Fibroblast of skin of left quadriceps (primary cell): Measurements from ENCODE around the gene NKAIN2.

ENCODE experiments used
- DNase-seq, 2 experiments: peaks; one replicate each; pipeline ENCODE4 v3.0.0-alpha.2; 2013; ENCODE audit warnings: low read depth in 2 of 2

Gene NKAIN2

DNA sequence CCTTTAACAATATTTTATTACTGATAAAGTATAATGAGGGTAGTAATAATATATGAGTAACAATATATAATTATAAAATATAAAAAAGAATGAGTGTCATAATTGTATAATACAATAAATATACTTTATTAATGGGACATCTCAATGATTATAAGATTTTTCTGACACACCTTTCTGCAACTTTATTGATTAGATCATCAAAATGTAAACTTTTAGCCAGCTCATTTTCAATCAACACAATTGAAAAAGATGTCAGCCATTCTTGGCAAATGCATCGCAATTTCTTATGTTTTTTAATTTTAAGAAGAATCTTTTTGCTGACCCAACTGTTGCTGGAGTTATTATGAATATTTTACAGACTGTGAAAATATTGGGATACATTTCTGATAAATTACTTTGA lies 1026.2 kb downstream of the NKAIN2 start:
- DNase-seq: no peak

DNA sequence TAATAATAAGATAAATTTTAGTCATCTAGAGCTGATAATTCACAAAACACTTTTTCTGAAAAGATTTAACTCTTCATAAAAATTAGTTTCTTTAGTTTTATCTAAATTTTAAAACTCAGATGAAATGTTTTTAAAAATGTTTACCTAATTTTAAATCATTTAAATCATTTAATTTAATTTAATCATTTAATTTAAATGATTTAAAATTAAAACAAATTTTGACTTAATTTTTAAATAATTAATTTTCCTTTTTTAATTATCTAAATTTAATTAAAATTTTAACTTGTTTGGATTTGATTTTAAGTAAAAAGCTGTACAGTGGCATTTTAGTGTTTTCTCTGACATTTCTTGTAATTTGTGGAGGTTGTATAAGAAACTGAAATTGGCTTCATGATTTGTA lies 1026.8 kb downstream of the NKAIN2 start:
- DNase-seq: no peak

DNA sequence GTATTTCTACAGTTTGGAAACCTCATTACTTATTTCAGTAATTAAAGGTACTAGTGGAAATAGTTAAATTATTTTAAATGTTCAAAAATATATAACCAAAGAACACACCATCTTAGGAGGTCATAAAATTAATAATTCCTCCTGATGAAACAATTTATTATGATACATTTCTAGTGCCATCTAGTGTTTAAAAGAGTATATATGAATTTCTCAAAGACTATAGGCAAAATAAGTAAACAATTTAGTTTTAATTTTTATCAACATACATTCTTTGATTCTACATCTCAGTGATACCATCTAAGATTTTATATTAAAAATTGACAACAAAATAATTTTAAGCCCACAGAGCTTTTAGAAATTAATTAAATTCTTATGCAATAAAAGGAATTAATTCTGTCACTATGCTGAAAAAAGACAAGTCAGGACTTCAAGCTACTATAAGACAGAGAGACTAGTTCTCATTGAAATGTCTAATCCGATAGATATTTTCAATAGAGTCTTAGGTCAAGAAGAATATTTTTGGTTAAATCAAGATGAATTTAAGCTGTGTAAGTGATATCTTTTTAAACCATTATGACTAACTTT lies 1050.8 kb downstream of the NKAIN2 start:
- no peak for DNase-seq

DNA sequence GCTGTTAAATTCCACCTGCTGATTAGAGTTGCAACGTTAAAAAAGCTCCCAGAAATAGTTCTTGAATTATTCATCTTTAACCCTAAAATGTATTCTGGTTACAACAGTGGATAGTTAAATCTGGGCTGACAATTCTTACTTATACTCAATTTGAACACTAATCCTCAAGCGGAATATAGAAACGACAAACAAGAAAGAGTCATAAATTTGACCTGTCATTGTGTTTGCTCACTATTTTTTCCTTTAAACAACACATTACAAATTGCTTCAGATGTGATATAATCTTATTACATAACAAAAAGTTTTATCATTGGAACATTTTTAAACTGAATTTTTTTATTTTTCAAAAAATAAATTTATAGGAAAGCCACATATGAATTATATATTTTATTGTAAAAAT lies 1054.1 kb downstream of the NKAIN2 start:
- no peak for DNase-seq

DNA sequence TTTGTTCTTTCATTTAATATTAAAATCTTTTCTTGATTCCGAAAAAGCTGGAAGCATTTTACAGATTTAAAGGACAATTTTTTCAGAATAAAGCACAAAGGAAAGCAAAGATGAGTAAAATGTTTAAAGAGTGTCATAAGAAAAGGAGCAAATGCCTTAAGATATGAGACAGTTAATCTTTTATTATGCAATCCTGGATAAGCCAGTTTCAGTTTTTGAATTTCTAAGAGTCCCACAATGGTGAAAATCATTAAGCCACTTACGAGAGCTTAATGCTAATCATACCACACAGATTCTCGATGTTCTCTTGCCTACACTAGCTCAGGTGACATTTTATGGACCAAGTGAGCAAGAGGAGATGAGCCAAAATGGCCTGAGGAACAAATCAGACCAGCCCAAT lies 1054.9 kb downstream of the NKAIN2 start:
- DNase-seq: no peak

DNA sequence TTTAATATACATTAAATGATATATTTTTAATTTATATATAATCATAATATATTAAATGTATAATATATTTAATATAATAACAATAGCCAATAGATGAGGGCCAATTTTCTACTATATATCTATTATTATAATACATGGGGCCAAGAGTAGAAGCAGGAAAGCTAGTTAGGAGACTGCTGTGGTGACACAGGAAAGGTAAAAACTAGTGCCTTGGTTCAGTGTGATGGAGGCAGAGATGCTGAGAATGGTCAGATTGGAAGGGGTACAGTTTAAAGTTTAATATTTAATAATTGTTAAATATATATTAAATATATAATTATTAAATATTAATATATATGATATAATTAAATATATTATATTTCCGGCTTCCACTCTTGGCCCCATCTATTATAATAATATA lies 1055.7 kb downstream of the NKAIN2 start:
- DNase-seq: no peak

DNA sequence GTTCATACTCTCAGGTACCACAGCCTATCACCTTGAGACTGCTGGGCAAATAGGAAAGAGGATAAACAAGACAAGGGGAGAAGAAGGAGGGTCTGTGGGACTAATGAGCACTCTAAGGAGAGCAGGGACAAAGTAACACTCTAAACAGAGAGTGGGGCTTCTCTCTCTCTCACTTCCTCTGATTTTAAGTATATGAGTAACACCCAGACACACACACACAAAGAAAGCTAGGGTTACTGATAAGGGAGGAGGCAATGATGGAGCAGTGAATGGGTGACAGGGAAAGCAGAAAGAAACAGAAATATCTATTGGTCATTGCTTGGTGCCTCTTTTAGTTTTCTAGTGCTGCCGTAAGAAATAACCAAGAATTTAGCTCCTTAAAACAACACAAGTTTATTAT lies 1062.4 kb downstream of the NKAIN2 start:
- no peak for DNase-seq

DNA sequence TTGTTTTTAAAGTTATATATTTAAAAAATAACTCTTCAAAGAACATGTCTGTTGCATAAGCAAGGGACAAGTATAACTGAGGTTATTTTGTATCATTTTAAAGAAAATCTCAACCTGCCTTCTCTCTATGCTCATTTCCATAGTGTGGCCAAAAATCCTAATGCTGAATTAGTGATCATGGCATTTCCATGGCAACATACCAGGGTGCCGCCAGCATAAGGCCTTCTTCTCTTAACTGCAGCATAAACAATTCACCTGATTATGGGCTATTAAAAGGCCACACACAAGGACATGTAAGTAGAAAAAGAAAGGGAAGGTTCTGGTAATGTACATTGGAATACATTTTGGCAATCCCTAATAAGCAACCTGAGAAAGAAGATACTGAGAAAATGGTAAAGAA lies 1063.5 kb downstream of the NKAIN2 start:
- DNase-seq: no peak

DNA sequence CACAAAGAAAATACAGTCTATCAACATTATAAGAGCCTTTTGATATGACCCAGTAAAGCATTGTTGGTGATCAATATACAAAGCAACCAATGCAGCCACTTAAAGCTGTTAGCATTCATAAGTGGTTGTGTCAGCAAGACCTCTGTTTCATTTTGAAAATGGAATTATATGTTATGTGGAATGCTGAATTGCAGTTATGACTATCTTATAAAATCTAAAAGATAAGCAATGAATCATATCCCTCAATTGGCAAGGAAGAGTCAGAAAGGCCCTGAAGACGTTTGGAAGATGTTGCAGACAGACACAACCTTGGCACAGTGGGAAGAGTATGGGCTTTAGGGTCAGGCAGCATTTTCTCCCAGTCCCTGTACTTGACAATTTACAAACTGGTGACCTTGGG lies 1064.8 kb downstream of the NKAIN2 start:
- no peak for DNase-seq

DNA sequence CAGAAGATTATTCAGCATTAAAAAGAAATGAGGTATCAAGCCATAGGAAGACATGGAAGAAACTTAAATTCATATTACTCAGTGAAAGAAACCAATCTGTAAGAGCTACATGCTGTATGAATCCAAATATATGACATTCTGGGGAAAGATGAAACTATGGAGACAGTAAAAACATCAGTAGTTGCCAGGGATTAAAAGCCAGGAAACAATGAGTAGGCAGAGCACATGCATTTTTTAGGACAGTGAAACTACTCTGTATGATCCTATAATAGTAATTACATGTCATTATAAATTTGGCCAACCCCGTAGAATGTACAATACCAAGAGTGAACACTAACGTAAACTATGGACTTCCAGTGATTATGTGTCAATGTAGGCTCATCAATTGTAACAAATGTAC lies 1065.8 kb downstream of the NKAIN2 start:
- no peak for DNase-seq

DNA sequence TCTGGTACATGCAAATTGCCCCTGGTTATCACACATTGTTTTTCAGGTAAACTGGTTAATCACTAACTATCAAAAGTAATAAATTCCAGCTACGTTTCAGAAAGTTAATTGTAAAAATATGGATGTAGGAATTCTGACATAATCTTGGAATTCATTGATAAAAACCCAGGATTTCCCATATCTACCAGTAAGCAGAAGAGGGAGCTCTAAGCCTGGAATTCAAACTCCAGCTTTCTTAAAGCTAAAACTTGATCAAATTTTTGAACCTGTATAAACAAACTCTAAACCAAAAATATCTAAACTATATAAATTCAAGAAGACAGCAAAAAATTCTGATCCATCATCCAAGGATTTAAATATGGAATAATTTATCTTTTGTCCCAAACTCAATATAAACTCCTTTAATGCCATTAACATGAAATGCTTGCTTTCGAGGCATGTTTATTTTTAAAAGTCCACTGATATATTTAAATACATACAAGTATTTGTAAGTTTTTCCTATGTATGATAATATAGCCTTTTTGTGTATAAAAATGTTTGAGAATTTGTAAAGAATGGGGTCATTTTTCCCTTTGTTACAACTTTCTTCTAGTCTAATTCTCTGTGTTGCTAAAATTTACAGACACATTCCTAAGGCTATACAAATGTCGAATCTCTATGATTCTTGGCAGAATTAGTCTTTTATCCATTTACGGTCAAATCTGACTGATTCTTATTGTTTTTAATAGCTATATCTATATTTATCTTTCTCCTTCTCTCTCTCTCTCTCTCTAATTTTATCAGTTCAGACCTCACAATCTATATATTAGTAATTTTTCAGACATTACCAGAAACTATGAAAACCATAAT lies 1067.2 kb downstream of the NKAIN2 start:
- DNase-seq: no peak

DNA sequence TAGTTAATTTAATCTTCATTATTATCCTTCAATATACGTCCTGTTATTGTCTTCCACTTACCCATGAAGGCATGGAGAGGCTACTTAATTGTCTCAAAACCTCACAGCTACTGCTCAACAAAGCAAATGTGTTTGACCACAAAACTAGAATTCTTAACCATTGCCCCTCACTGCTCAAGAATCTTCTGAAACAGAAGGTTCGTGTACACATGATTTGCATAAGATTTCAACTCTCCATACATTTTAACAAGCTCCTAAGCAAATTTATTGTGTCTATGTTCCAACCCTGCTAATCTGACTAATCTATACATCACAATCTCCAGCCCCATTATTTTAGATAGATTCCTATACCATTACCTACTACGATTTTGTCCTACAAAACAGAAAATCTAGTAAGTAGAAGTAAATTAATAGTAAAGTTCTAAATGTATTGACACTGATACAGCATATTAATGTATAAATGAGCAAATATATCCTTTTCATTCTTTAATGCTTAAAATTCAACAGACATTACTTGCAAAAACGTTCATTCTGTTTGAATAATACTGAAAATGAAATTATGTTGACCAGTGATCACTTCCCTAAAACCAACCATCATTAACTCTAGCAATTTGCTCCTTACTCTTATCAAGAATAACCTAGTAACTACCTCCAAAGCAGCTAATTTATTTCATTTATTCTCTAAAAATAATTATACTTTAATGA lies 1068.8 kb downstream of the NKAIN2 start:
- DNase-seq: no peak

DNA sequence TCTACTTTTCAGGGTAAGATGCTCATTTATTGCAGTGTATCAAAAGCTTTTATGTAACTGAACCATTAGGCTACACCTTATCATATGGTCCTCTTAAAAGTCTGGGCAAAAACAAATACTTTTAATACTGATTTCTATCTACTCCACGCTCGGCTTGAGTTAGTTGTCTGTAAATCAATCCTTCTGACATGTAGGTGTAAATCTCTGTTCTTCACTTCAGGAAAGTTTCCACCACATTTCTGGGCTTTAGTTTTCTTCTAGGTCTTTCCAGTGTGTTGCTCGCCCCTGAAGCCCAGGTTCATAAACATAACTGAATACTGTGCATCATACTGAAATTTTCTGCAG lies 1069.4 kb downstream of the NKAIN2 start:
- no peak for DNase-seq
